ENCODE measurements around the gene MRPS7.

The MRPS7 gene

GRCh38 chr17:75261336-75262111 is at the start of gene MRPS7, which contains the start of gene GGA3:
Gene MRPS7 (plus strand): TSS chr17:75261879. CDS start chr17:75261901, 22 bp downstream.
Gene GGA3 (minus strand): TSS chr17:75261606. CDS start chr17:75261587, 19 bp downstream.
- peak; percentile 96 to 97 for DNase-seq
- peak; percentile 93 for ATAC-seq
- no peaks in the 10 kb centered on the region for H3K9me3 Mint-ChIP-seq
- peak within 1 kb of the TSS; percentile 100 for H3K27ac Mint-ChIP-seq
- peaks cover 58% of the 10 kb centered on the region for H3K4me1 Mint-ChIP-seq
- H3K4me3 Mint-ChIP-seq, result peak within 1 kb of the TSS; percentile 92 to 94
- H3K27me3 Mint-ChIP-seq, result no peaks in the 10 kb centered on the region

DNA sequence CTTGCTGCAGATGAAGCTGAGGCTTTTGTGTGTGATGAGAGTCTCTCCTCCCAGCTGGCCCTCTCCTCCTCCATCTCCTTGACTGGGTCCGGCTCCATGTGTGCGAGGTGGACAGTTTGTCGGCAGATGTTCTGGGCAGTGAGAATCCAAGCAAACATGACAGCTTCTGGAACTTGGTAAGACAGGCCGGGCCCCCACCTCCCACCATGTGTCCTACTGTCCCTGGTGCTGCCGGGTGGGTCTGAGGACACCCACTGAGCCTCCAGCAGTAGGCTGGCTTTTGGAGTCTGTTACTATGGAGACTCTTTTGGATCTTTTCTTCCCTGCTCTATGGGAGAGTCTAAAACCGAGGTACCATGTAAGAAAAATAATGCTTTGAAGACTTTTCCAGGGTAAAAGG is 43.5 kb upstream of the MRPS7 start:
- ATAC-seq, result no peak
- H3K9me3 Mint-ChIP-seq, result no peaks in the 10 kb centered on the region

DNA sequence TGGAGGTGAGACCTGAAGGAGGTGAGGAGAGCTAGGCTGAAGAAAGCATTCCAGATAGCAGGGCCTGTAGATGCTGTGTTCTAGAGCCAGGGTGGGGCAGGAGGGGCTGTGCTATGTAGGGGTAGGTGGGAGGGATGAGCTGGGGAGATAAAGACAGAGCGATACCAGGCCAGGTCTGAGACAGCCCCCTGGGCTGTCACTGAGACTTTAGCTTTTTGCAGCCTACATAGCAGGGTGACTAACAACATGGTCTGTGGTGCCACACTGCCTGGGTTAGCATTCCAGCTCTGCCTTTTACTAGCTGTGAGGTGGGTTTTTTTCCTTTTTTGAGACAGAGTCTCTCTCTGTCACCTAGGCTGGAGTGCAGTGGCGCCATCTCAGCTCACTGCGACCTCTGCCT is 41.9 kb upstream of the MRPS7 start:
- no peaks in the 10 kb centered on the region for H3K4me1 Mint-ChIP-seq
- no peak for ATAC-seq
- no peak overlapping the region for H3K4me3 Mint-ChIP-seq
- no peak for DNase-seq
- H3K9me3 Mint-ChIP-seq, result no peaks in the 10 kb centered on the region
- H3K27me3 Mint-ChIP-seq, result no peaks in the 10 kb centered on the region
- H3K27ac Mint-ChIP-seq, result peak overlapping the region in 1 of 2 donors; percentile 83

More for the DNA sequence above, 43.5 kb upstream of the MRPS7 start:
- no peak for DNase-seq
- Mint-ChIP-seq H3K27me3 (no peaks in the 10 kb centered on the region), H3K4me1 (no peaks in the 10 kb centered on the region), H3K27ac (no peak overlapping the region), H3K4me3 (no peak overlapping the region)

GRCh38 chr17:75225016-75225415 is 36.7 kb upstream of the MRPS7 start:
- peak overlapping the region; percentile 11 to 82 for H3K27ac Mint-ChIP-seq

DNA sequence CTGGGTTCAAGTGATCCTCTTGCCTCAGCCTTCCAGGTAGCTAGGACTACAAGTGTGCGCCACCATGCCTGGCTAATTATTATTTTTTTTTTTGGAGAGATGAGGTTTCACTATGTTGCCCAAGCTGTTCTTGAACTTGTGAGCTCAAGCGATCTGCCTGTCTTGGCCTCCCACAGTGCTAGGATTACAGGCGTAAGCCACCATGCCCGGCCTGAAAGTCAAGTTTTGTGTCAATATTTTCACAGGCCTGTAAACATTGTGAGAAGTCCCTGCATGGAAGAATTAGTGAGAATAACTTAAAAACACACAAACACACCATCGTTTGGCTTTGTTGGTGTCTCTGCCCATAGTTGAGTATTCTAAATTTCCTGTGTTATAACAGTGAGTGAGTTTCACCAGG is 34.0 kb upstream of the MRPS7 start:
- Mint-ChIP-seq H3K9me3 (no peaks in the 10 kb centered on the region), H3K27ac (no peak overlapping the region), H3K4me1 (no peaks in the 10 kb centered on the region), H3K27me3 (no peaks in the 10 kb centered on the region), H3K4me3 (no peak overlapping the region)
- DNase-seq (no peak), ATAC-seq (no peak)

More at GRCh38 chr17:75225016-75225415, 36.7 kb upstream of the MRPS7 start:
- no peak overlapping the region for H3K4me3 Mint-ChIP-seq
- no peaks in the 10 kb centered on the region for H3K4me1 Mint-ChIP-seq
- H3K27me3 Mint-ChIP-seq, result no peaks in the 10 kb centered on the region
- DNase-seq (no peak), ATAC-seq (no peak)
- no peaks in the 10 kb centered on the region for H3K9me3 Mint-ChIP-seq

- Mint-ChIP-seq H3K4me1 (no peaks in the 10 kb centered on the region), H3K27ac (no peak overlapping the region), H3K9me3 (no peaks in the 10 kb centered on the region), H3K4me3 (no peak overlapping the region), H3K27me3 (no peaks in the 10 kb centered on the region)
- DNase-seq (no peak), ATAC-seq (no peak)
These were observed 33.4 kb upstream of the MRPS7 start for GRCh38 chr17:75228305-75228704.

DNA sequence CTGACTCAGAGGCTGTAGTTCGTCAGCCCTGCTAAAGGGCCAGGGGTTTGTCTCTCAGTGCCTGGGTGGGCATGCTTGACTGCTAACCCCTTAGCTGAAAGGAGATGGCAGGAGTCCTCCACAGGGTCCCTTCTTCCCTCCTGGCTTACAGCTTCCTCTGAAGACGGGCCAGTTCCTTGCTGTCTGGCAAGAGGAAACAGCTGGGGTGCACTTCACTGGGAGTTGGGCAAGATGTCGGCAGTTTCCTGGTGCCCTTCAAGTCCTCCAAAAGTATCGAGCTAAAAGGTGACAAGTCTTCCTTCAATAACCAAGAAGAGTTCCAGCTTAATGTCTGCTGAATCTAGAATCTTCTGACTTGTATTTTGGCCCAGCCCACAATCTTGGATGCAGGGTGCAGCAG is 32.8 kb upstream of the MRPS7 start:
- Mint-ChIP-seq H3K27ac (no peak overlapping the region), H3K4me3 (no peak overlapping the region), H3K9me3 (no peaks in the 10 kb centered on the region), H3K27me3 (no peaks in the 10 kb centered on the region), H3K4me1 (no peaks in the 10 kb centered on the region)
- ATAC-seq (no peak), DNase-seq (no peak)

GRCh38 chr17:75231071-75231470 is 30.6 kb upstream of the MRPS7 start:
- Mint-ChIP-seq H3K4me3 (no peak overlapping the region), H3K27ac (peak overlapping the region in 1 of 2 donors; percentile 59), H3K4me1 (no peaks in the 10 kb centered on the region), H3K27me3 (no peaks in the 10 kb centered on the region), H3K9me3 (no peaks in the 10 kb centered on the region)
- no peak for DNase-seq
- ATAC-seq, result no peak

DNA sequence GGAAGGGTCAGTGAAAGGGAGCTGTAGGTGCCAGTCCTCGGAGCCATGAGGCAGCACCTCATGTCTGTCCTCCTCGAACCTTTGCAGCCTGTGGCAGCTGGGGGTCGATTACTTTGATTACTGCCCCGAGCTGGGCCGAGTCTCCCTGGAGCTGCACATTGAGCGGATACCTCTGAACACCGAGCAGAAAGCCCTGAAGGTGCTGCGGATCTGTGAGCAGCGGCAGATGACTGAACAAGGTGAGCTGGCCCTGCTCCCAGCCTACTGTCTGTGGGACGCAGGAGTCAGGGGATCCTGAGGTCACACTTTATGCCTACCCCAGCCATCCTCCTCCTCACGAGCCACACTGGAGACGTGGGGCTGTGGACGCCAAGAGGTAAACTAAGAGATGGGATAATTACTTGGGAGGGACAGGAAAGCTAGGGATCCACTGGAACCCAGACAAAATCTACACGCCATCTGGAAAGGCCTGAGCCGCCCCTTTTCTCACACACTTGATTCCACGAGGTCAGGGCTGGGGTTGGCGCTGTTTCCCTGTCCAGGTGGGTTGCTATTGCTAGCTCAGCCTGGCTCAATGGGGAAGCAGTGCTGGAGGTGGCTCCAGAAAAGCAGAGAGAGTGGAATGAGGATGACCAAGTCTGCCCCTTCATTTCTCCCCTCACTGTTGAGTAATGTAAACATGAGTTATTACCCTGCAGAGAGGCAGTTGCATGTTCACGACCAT is 29.8 kb upstream of the MRPS7 start:
- DNase-seq (no peak), ATAC-seq (no peak)
- Mint-ChIP-seq H3K27ac (peak overlapping the region; percentile 47 to 59), H3K4me3 (no peak overlapping the region), H3K9me3 (no peaks in the 10 kb centered on the region), H3K4me1 (no peaks in the 10 kb centered on the region), H3K27me3 (no peaks in the 10 kb centered on the region)

GRCh38 chr17:75232786-75233185 is 28.9 kb upstream of the MRPS7 start:
- Mint-ChIP-seq H3K4me1 (no peaks in the 10 kb centered on the region), H3K4me3 (no peak overlapping the region), H3K9me3 (no peaks in the 10 kb centered on the region), H3K27ac (no peak overlapping the region), H3K27me3 (no peaks in the 10 kb centered on the region)
- no peak for ATAC-seq
- no peak for DNase-seq

GRCh38 chr17:75237100-75238014 is 24.3 kb upstream of the MRPS7 start:
- no peaks in the 10 kb centered on the region for H3K27me3 Mint-ChIP-seq
- ATAC-seq (no peak), DNase-seq (no peak)
- H3K9me3 Mint-ChIP-seq, result no peaks in the 10 kb centered on the region
- H3K4me3 Mint-ChIP-seq, result no peak overlapping the region
- peaks cover 35% of the 10 kb centered on the region for H3K4me1 Mint-ChIP-seq
- peak overlapping the region in 1 of 2 donors; percentile 81 for H3K27ac Mint-ChIP-seq

DNA sequence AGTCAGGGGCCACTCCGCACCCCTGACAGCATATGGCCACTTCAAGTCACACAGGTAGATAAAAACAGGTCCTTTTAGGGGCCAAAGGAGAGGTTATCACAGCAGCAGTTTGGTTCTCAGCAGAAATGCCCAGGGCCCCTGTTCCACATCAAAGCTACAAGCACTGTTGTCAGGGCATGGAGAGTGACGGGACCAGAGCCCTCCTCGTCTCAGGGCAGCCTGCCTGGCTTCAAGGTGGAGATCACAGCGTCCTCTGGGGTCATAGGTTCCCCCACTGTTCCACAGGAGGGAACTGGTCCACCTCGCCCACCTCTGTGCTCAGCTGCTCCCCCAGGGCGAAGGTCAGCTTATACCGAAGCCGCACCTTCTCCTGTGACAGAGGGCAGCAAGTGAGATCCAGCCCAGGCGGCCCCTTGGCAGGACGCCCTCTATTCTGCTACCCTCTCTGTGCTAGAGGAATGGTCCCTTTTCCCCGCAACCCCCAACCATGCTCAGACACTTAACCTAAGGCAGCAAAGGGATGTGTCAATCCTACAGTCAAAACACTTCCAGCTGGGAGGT is 23.6 kb upstream of the MRPS7 start:
- Mint-ChIP-seq H3K27ac (peak overlapping the region in 1 of 2 donors; percentile 54), H3K9me3 (no peaks in the 10 kb centered on the region), H3K27me3 (no peaks in the 10 kb centered on the region), H3K4me1 (peaks cover 42% of the 10 kb centered on the region), H3K4me3 (no peak overlapping the region)
- no peak for ATAC-seq
- no peak for DNase-seq

- DNase-seq (peak; percentile 53 to 56), ATAC-seq (peak; percentile 78)
- no peaks in the 10 kb centered on the region for H3K9me3 Mint-ChIP-seq
- peaks cover 48% of the 10 kb centered on the region for H3K4me1 Mint-ChIP-seq
- H3K27me3 Mint-ChIP-seq, result no peaks in the 10 kb centered on the region
- H3K4me3 Mint-ChIP-seq, result no peak overlapping the region
- H3K27ac Mint-ChIP-seq, result peak overlapping the region in 1 of 2 donors; percentile 64
These were observed 22.9 kb upstream of the MRPS7 start for GRCh38 chr17:75238684-75239191.

DNA sequence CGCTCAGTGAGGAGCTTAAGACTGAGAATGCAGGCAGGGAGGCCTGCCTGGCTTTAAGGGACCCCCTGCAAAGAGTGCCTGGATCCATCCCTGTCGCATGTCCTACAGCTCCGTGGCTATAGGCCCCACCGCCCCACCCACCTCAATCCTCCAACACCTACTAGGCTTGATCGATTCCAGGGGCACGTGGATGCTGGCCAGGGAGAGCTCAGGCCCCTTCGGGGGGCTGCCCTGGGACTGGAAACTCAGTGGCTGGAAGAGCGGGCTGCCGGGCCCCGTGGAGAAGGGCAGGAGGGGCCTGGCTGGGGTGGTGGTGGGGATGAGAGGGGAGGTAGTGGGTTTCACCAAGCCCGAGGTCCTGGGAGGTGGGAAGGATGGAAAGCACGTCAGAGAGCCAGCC is 22.5 kb upstream of the MRPS7 start:
- Mint-ChIP-seq H3K4me3 (no peak overlapping the region), H3K27me3 (no peaks in the 10 kb centered on the region), H3K4me1 (peaks cover 53% of the 10 kb centered on the region), H3K9me3 (no peaks in the 10 kb centered on the region), H3K27ac (no peak overlapping the region)
- ATAC-seq (no peak), DNase-seq (no peak)
